Measurements from ENCODE around the gene IQCB1.

GRCh38 chr3:121870717-121871116 lies 35.9 kb upstream of the IQCB1 start:
- TF ChIP-seq CTCF (IDR thresholded peaks at IDR 0.05) (no peak), POLR2A (IDR thresholded peaks at IDR 0.05) (no peak), EP300 (IDR thresholded peaks at IDR 0.05) (no peak)

All from ovary (tissue), 3 donors.